Choroid plexus epithelial cell (primary cell): Measurements from ENCODE around the gene MINK1.
"Not testable (repeated sequence)": the region's sequence is repeated elsewhere in the genome, so short reads cannot be mapped to it uniquely, and the experiment has no call there.

Experiments used
- DNase-seq: peaks from one replicate; pipeline ENCODE4 v3.0.0-alpha.2; 2010; ENCODE audit warnings: low read depth
- H3K4me3 ChIP-seq: 2 replicates; pipeline ENCODE4 v1.5.1; 2011; ENCODE audit warnings: low read depth, mild to moderate bottlenecking, control low read depth, low read length, moderate library complexity
- TF ChIP-seq, protein P1 (sequence below): conservative IDR thresholded peaks from 2 replicates; pipeline ENCODE4 v1.5.1; 2011; ENCODE audit warnings: low read depth, mild to moderate bottlenecking, control low read depth, inconsistent platforms, low read length, moderate library complexity

The MINK1 gene

GRCh38 chr17:4856271-4856936 is 23.3 kb downstream of the MINK1 start:
- TF ChIP-seq, protein P1, sequence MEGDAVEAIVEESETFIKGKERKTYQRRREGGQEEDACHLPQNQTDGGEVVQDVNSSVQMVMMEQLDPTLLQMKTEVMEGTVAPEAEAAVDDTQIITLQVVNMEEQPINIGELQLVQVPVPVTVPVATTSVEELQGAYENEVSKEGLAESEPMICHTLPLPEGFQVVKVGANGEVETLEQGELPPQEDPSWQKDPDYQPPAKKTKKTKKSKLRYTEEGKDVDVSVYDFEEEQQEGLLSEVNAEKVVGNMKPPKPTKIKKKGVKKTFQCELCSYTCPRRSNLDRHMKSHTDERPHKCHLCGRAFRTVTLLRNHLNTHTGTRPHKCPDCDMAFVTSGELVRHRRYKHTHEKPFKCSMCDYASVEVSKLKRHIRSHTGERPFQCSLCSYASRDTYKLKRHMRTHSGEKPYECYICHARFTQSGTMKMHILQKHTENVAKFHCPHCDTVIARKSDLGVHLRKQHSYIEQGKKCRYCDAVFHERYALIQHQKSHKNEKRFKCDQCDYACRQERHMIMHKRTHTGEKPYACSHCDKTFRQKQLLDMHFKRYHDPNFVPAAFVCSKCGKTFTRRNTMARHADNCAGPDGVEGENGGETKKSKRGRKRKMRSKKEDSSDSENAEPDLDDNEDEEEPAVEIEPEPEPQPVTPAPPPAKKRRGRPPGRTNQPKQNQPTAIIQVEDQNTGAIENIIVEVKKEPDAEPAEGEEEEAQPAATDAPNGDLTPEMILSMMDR = no peak
- no peak overlapping the region for H3K4me3 ChIP-seq
- no peak for DNase-seq

DNA sequence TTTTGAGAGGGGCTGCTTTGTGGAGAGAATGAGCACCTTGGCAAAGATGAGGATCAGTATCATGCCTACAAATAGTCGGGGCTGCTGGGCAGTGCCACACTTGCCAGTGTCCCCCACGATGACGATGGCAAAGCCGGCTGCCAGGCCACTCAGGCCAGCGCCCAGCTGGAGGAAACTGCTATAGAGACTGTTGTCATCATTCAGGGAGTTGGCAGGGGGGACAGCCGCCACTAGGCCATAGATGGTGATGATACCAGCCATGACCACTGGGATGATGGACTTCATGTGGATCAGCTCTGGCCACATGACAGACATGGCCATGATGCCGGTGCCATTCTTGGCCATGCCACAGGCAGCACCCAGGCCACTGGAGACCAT is 23.8 kb downstream of the MINK1 start:
- DNase-seq = no peak
- TF ChIP-seq, protein P1 = no peak
- H3K4me3 ChIP-seq = no peak overlapping the region

GRCh38 chr17:4857347-4857746 is 24.2 kb downstream of the MINK1 start:
- DNase-seq, H3K4me3 ChIP-seq: not testable (repeated sequence)

GRCh38 chr17:4858068-4858881 is 25.1 kb downstream of the MINK1 start:
- no peak overlapping the region for H3K4me3 ChIP-seq
- DNase-seq = no peak
- TF ChIP-seq, protein P1 = no peak

DNA sequence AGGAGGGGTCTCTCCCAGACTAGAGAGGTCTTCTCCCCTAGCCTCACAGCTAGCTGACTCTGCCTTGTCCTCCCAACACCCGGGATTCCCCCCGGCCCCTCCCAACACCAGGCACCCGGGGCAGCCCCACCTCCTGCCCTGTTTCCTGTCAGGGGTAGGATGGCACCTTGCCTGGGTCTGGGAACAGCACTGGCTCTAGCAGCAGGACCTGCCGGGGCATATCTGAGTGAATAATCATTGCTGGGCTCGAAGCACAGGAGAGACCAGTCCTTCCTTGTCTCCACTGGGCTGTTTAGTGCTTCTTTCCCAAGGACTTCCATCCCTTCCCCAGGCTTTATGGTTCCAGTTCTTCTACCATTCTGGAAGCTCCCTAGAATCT is 25.7 kb downstream of the MINK1 start:
- H3K4me3 ChIP-seq = no peak overlapping the region
- DNase-seq = peak; percentile 36
- TF ChIP-seq, protein P1 = no peak

DNA sequence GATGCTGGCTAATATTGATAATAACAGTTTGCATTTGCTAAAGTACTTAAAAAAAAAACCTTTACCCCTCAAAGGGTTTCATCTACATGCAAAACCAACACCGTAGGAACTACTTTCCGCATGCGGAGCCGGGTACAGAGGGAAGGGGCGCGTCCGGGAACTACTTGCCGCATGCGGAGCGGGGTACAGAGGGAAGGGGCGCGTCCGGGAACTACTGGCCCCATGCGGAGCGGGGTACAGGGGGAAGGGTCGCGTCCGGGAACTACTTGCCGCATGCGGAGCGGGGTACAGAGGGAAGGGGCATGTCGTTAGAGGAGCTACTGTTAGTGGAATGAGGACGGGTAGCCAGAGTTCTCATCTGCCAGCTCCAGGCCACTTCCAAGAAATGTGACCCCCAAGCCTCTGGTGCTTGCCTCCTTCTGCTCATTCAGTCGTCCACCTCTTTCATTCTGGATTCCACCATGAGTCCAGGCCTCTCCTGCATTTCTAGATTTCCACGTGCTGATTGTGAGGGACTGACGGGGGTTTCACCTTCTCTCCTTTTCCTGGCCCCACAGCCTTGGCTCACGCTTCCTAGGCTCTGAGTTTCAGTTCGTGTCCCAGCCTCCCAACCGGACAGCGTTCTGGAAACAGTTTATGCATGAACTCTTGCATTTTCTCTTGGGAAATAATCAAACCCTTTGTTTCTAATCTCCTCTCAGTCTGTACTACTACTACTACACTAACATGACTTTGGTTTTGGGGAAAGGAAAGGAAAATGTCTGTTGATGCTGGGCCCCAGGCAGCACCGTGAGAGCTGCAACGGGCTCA is 26.9 kb downstream of the MINK1 start:
- TF ChIP-seq, protein P1 = no peak
- H3K4me3 ChIP-seq = no peak overlapping the region
- DNase-seq = no peak

- TF ChIP-seq, protein P1 = no peak
- no peak overlapping the region for H3K4me3 ChIP-seq
- no peak for DNase-seq
Measured at GRCh38 chr17:4860651-4861050, 27.5 kb downstream of the MINK1 start.
